NT2/D1 (cell line): ENCODE data around the gene OSBPL10.

Source experiments
- YY1 ChIP-seq: IDR thresholded peaks from 2 replicates; pipeline ENCODE4 v1.6.1; 2011; ENCODE audit not compliant: insufficient read length, insufficient read depth
- ZNF274 ChIP-seq: IDR thresholded peaks from 2 replicates; pipeline ENCODE4 v1.6.1; 2011; ENCODE audit warnings: mild to moderate bottlenecking, low read depth, low read length

- TF ChIP-seq YY1, result no peak
- TF ChIP-seq ZNF274, result no peak
These were observed 121.8 kb downstream of the OSBPL10 start for GRCh38 chr3:31859245-31859644.
